Inferior parietal cortex (tissue), 1 donor: ENCODE data around the gene MYO3B.
"Not testable (repeated sequence)": the region's sequence is repeated elsewhere in the genome, so short reads cannot be mapped to it uniquely, and the experiment has no call there.

ENCODE experiments used
- DNase-seq: peaks from one replicate; pipeline ENCODE4 v3.0.0-alpha.2; 2016; ENCODE audit errors: extremely low spot score

Gene MYO3B

DNA sequence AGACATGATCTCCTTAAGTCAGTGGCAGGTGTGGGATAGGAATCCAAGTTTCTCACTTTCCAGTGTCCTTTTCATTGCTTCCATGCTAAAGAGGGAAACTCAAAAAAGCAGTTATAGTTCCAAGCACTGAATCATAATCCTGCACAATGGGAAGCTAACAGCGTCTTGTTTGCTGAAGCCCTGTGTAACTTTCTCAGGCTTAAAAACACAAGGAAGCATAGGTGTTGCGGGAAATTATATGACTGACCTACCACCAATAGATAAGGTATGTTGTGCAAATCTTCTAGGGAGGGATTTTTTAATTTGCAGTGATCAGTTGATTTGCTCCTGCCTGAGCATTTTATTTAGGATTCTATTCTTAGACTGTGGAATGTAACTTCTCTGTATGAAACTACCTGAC is 250.9 kb downstream of the MYO3B start:
- DNase-seq = no peak

DNA sequence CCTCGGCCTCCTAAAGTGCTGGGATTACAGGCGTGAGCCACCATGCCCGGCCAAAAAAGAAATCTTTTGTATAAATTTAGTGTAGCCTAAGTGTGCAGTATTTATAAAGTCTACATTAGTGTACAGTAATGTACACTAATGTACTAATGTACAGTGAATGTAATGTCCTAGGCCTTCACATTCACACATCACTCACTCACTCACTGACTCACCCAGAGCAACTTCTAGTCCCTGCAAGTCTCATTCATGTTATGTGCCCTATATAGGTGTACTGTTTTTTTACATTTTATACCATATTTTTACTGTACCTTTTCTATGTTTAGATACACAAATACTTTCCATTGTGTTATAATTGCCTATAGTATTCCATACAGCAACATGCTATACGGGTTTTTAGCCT is 254.9 kb downstream of the MYO3B start:
- no peak for DNase-seq

DNA sequence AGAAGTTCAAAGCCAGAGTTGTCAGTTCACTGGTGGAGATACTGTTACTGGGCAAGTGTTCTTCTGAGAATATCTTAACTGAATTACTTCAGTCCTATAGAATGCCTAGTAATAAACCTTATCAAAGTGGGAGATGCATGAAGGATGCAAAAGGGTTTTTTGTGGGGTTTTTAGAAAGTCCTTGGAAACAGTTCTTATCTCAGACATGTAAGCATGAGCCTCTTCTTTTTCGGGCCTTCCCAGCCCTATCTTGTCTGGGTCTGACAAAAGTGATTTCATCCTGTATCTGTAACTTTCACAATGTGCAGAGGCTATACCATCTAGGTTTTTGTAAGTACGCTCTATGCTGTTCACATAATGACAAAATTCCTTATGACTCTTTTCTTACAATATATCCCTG is 255.5 kb downstream of the MYO3B start:
- DNase-seq = no peak

DNA sequence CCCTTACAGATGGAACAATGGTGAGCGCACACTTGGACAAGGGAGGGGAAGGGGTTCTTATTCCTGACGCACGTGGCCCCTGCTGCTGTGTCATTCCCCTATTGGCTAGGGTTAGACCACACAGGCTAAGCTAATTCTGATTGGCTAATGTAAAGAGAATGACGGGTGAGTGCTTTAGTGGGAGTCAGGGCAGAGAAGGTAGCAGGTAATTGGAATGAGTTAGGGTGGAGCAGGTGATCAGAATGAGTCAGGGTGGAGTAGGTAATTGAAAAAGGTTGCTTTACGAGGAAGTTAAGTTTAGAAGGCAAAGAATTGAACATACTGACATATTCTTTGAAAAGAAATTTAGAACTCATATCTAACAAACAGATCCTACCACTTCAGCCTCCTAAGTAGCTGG is 256.4 kb downstream of the MYO3B start:
- DNase-seq = not testable (repeated sequence)

- DNase-seq = no peak
Observed at GRCh38 chr2:170434900-170435621, 257.1 kb downstream of the MYO3B start.

DNA sequence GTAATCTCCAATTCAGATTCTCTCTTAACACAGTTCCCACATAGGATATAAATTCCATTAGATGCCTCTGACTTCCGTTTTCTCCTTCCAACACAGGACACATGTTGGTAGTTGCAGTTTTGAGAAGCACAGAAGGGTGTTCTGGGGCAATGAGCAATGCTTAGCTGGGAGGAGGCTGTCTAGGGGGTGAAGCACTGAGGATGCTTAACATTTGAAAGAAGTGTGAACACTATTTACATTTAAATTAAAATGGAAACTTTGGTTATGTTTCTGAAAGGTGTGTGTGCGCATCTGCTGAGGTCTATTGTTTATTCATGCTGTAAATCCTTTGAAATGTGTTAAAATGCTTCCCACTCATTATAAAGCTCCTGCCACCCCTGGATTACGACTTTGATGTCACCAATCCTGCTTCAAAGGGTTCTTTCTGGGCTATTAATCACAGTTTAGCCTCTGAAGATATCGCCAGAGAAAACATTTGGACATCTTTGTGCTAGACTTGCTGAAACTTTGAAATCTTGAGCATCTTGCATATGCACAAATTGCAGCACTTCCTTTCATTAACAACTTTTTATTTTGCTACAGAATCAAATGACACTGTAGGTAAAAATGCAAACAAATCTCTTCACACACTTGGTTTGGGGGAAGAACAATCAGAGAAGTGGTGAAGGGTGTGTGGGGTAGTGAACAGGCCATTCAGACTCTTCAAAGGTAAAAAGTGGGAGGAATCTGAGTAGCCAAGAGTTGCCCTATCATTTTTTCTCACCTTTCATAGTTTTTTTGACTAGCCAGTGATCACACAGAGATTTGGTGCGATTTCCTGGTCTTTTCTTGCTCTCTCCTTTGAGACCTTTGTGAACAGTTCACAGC is 258.4 kb downstream of the MYO3B start:
- no peak for DNase-seq

DNA sequence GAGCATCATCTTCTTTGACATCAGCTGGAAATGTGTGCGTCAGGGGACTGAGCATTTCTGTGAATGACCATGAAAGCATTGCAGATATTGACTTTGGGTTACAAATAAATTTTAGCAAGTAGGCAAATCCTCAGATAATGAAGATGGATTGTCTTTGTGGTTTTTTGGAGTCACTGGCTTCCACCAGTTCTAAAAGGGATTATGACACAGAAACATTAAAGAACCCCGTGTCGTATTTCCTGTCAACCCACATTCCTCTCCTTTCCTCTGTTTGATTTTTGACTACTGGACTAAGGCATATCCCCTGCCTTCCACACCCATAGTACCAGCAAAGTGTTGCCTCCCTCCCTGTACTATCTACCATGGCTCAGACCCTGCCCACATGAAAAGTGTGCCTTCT is 268.1 kb downstream of the MYO3B start:
- no peak for DNase-seq

GRCh38 chr2:170449034-170449433 is 271.1 kb downstream of the MYO3B start:
- no peak for DNase-seq

DNA sequence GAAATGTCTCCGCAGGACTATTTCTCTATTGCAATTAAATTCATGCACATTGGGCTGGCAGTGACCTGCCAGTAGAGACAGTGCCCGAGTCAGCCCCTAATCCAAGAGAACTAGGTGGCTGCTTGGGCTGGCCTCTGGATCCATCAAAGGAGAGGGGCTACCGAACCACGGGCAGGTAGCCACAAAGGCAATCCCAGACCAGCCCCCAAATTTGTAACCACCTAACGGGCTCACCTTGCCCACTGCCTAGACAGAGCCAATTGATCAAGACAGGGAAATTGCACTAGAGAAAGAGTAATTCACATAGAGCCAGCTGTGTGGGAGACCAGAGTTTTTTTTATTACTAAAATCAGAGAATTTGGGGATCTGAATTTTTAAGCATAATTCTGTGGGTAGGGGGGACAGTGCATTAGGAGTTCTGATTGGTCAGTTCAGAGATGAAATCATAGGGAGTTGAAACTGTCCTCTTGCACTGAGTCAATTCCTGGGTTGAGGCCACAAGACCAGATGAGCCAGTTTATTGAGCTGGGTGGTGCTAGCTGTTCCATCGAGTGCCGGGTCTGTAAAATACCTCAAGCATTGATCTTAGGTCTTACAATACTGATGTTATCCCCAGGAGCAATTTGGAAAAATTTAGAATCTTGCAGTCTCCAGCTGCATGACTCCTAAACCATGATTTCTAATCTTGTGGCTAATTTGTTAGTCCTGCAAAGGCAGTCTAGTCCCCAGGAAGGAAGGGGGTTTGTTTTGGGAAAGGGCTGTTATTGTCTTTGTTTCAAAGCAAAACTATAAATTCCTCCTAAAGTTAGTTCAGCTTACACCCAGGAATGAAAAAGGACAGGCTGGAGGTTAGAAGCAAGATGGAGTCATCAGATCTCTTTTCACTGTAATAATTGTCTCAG is 276.8 kb downstream of the MYO3B start:
- no peak for DNase-seq

DNA sequence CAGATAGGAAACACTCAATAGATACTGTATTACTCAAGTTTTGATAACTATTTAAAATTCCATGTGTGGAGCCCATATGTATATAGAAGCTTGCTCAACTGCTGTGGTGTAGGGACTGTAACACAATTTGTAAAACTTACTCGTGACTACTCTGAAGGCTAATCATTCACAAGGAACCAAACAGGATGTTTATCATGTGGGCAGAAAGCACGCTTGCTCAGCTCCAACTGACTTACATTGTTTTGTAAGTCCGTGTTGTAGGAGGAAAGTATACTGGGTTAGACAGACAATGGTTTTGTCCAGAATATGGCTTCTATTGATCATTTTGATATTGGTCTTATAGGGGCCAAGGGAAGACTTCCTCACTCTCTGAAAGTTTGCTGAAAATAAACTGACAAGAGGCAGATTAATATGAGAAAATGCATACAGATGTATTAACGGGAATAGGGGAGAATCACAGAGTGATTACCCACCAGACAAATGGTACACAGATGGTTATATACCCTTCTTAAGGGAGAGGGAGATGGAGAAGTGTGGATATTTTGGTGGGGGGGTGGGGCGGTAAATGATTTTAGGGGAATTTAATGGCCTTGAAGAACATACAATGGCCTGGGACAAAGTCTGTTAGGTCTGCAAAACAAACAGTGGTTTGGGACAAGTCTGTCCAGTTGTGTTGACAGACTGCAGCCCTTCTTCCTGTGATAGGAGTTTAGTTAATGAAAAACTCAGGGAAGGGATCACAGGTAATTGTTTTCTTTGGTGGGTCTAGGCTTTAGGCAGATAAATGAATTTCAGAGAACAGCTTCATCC is 277.9 kb downstream of the MYO3B start:
- no peak for DNase-seq

GRCh38 chr2:170456914-170457313 is 279.0 kb downstream of the MYO3B start:
- DNase-seq = no peak

- no peak for DNase-seq
Observed at GRCh38 chr2:170457742-170458141, 279.8 kb downstream of the MYO3B start.

DNA sequence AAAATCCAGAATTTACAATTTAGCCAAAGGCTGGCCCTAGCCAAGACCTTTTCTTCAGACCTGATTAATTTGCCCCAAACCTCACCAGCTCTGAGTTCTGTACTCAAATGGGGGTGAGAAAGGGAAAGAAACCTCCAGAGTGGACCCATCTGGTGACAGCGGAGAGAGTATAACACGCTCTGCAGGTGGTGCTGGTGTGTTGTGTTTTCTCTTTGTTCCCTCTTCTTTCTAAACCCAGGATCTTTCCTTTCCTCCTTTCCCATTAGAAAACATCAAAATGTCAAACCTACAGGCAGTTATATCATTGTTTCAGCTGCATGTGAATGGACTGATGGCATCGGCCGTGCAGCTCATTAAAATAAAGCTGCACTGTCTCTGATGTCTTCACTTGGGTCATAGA is 283.9 kb downstream of the MYO3B start:
- DNase-seq = no peak

DNA sequence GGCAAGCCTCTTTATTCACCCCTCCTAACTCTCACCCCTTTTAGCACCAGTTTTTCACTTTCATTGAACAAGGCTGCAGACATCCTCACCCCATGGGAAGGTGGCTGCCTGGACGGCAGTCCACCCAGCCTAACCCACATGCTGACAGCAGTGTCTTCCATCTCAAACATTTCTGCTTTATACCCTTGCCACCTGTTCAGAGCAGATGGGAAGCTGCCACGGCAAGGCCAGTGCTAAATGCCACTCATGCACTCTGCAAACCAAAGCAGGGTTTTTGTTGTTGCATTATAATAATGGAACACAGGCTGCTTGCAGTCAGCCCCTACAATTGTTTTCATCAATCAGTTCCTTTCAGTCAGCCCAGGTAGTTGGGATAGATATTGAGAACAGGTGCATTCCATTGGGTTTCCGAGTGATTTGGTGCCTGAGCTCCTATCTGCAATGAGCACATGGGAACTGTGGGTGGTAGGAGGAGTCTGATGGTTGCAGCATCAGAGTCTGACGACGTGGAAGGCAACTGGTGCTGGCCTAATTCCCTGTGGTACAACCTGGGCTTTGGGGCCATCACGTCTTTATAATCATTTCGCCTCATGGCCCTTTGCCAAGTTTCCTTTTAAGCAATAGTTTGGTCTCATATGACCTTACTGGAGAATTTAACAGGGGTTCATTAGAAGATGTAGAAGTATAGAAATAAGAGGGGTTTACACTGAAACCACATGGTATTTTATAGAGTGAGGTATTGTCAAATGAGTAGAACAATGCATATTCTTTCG is 284.7 kb downstream of the MYO3B start:
- no peak for DNase-seq

DNA sequence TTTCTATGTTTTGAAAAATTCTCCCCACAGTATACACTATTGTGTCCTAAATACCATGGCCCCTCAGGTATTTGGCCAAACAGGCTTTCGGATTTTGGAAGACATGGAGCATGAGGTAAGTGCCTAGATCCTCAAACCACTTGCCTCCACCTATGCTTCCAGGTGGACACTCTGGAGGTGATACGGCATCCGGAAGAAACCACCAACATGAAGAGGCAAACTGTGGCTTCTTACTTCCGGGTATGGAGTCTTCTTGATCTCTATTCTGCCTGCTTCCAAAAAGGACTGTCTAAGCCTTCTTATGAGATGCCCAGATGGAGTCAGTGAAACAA is 285.2 kb downstream of the MYO3B start:
- DNase-seq = no peak

- no peak for DNase-seq
Observed at GRCh38 chr2:170464268-170464667, 286.3 kb downstream of the MYO3B start.

DNA sequence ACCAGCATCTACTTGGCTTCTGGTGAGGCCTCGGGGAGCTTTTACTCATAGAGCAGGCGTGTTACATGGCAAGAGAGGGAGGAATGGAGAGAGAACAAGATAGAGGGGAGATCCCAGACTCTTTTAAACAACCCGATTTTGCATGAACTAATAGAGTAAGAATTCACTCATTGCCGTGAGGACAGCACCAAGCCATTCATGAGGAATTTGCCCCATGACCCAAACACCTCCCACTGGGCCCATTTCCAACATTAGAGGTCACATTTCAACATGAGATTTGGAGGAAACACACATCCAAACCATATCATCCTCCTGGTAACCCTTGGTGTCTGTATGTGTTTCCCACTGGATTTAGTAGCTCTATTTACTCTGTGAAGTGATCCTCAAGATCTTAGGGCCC is 287.3 kb downstream of the MYO3B start:
- DNase-seq = no peak

DNA sequence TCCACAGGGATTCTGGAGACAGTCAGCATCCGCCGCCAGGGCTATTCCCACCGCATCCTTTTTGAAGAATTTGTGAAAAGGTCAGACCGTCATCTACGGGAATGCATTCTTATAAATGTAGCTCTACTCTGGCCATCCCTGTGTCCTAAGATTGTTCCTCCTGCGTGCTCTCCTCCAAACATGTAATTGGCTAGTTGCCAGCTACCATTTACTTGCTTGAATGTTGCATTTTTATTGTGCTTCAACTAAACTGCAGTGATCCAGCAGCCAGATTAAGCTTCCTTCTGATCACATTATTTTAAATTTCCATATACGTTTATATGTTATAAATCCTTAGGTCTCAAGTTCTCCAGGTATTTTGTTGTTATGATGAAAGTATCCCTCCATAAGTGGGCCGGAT is 288.7 kb downstream of the MYO3B start:
- no peak for DNase-seq

DNA sequence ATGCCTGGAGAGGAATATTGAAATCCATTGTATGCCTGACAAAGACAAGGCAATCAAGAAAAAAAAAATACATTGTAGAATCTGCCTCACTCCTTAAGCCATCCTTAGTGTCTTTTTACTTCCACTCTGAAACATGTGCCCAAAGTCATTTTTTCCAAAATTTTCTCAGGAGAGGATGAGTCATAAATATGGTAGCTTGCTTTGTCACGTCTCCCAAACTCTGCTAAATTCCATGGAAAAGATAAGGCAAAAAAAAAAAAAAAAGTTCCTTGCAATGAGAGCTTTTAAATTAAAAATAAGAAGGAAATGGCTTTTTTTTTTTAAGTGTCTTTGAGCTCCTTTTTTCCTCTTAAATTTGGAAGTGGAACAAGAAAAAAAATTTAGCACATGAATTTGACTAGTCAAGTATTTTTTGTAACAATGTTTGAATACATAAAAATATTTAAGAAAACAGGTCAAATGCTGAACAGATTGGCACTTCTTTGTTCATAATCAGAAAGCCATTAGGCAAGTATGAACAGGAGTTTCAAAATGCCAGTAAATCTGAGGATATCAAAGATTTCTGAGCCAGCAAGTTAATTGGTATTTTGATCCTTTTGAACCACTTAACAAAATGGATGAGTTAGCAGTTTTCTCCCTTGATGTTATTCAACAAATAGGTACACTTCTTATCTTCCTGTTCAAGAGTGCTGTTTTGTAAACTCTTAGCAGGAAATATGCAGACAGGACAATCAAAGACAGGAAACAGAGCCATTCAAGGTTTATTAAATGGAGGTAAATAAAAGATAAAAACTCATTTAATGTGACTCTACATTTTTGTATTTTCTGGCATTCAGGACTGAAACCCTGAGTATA is 289.8 kb downstream of the MYO3B start:
- no peak for DNase-seq

- no peak for DNase-seq
Observed at GRCh38 chr2:170468557-170468956, 290.6 kb downstream of the MYO3B start.
